Lower leg skin (tissue), 3 donors: ENCODE data around the gene CERCAM.

ENCODE experiments used
- CTCF ChIP-seq, 3 donors: fragments of 450-650 bp; IDR thresholded peaks; one replicate each; pipeline ENCODE4 v1.5.1; 2016; ENCODE audit warnings: antibody characterized with exemption in 3 of 3, mild to moderate bottlenecking in 3 of 3, moderate library complexity in 2 of 3
- POLR2A ChIP-seq, 2 donors: fragments of 450-650 bp; IDR thresholded peaks; one replicate each; pipeline ENCODE4 v1.6.1; 2016 to 2017; ENCODE audit warnings: antibody characterized with exemption in 2 of 2, mild to moderate bottlenecking in 1 of 2, moderate library complexity in 1 of 2

GRCh38 chr9:128431207-128431606, 10.6 kb downstream of the CERCAM start:
- TF ChIP-seq CTCF (IDR thresholded peaks at IDR 0.05) (no peak), POLR2A (IDR thresholded peaks at IDR 0.05) (no peak)
